Activated naive CD4-positive, alpha-beta T cell treated with anti-CD3 and anti-CD28 coated beads, Interleukin-2, amount 50 U/mL, for 72 hours (primary cell): Measurements from ENCODE around the gene LYSMD1. TPM values are rescaled to one million over a fixed set of nuclear protein-coding genes. Genes with fewer than 3 reads are reported as not detected.
"Not testable (repeated sequence)": the region's sequence is repeated elsewhere in the genome, so short reads cannot be mapped to it uniquely, and the experiment has no call there.

Experiments
- ATAC-seq, 2 donors: fragments of 150-1000 bp; cut with Tn5 transposase; 2 replicates each; pipeline ENCODE4 v1.10.0; 2021; ENCODE audit warnings: mild to moderate bottlenecking in 2 of 2, moderate library complexity in 2 of 2
- DNase-seq, 2 donors: peaks; one replicate each; pipeline ENCODE4 v3.0.0; 2021 to 2022; ENCODE audit warnings: low spot score in 2 of 2
- H3K27ac Mint-ChIP-seq, 2 donors: one replicate each; pipeline ENCODE4 v1.8.0; 2022; ENCODE audit warnings: mild to moderate bottlenecking in 2 of 2, mixed read lengths in 2 of 2
- H3K36me3 Mint-ChIP-seq, 2 donors: one replicate each; pipeline ENCODE4 v1.8.0; 2022; ENCODE audit warnings: mixed read lengths in 2 of 2
- H3K9me3 Mint-ChIP-seq, 2 donors: one replicate each; pipeline ENCODE4 v1.8.0; 2022; ENCODE audit warnings: mixed read lengths in 2 of 2
- total RNA-seq, 2 donors: library from RNA; stranded (reverse); gene quantifications; one replicate each; pipeline ENCODE4 v1.2.3, GENCODE V29; 2022

The LYSMD1 gene
- total RNA-seq, 2 donors from 2014 or later = 3.8 to 36.1 TPM

GRCh38 chr1:151188667-151189066 is 23.0 kb upstream of the LYSMD1 start:
- Mint-ChIP-seq H3K27ac (peak overlapping the region; percentile 91 to 93), H3K36me3 (peaks cover 11 to 23% of the 10 kb centered on the region in 2 donors)
- not testable (repeated sequence) for ATAC-seq, H3K9me3 Mint-ChIP-seq, DNase-seq

- DNase-seq (no peak), ATAC-seq (no peak)
- Mint-ChIP-seq H3K9me3 (no peaks in the 10 kb centered on the region), H3K36me3 (peaks cover 18 to 31% of the 10 kb centered on the region in 2 donors), H3K27ac (no peak overlapping the region)
Observed at GRCh38 chr1:151187205-151187604, 21.5 kb upstream of the LYSMD1 start.

- no peak for ATAC-seq
- Mint-ChIP-seq H3K9me3 (no peaks in the 10 kb centered on the region), H3K36me3 (peaks cover 12 to 39% of the 10 kb centered on the region in 2 donors), H3K27ac (peak overlapping the region in 1 of 2 donors; percentile 69)
- DNase-seq = no peak
Observed at GRCh38 chr1:151184211-151184610, 18.5 kb upstream of the LYSMD1 start.

- no peaks in the 10 kb centered on the region for H3K9me3 Mint-ChIP-seq
- DNase-seq (no peak), ATAC-seq (no peak)
- H3K36me3 Mint-ChIP-seq = peaks cover 10 to 13% of the 10 kb centered on the region in 2 donors
- peak overlapping the region in 1 of 2 donors; percentile 70 for H3K27ac Mint-ChIP-seq
Observed at GRCh38 chr1:151176514-151177045, 10.9 kb upstream of the LYSMD1 start.

GRCh38 chr1:151175863-151176262 is 10.2 kb upstream of the LYSMD1 start, which contains the start of gene TMOD4:
Gene TMOD4 (minus strand): TSS chr1:151175981. CDS start chr1:151174875, 1,106 bp downstream.
- Mint-ChIP-seq H3K27ac (peak within 1 kb of the TSS; percentile 21 to 70), H3K9me3 (no peaks in the 10 kb centered on the region), H3K36me3 (peaks cover 5 to 10% of the 10 kb centered on the region in 2 donors)
- DNase-seq (no peak), ATAC-seq (peak; percentile 41 to 64)

GRCh38 chr1:151175041-151175741 is 9.5 kb upstream of the LYSMD1 start:
- H3K36me3 Mint-ChIP-seq = peaks cover 0 to 10% of the 10 kb centered on the region in 2 donors
- no peaks in the 10 kb centered on the region for H3K9me3 Mint-ChIP-seq
- ATAC-seq = no peak
- DNase-seq = no peak
- H3K27ac Mint-ChIP-seq = peak overlapping the region in 1 of 2 donors; percentile 21

- DNase-seq (no peak), ATAC-seq (no peak)
- H3K36me3 Mint-ChIP-seq = peaks cover 13 to 19% of the 10 kb centered on the region in 2 donors
- H3K27ac Mint-ChIP-seq = peak overlapping the region; percentile 6 to 7
- no peaks in the 10 kb centered on the region for H3K9me3 Mint-ChIP-seq
Observed at GRCh38 chr1:151171190-151171589, 5.5 kb upstream of the LYSMD1 start.

GRCh38 chr1:151167116-151167515 is 1.4 kb upstream of the LYSMD1 start:
- no peak for DNase-seq
- Mint-ChIP-seq H3K36me3 (peaks cover 22 to 25% of the 10 kb centered on the region in 2 donors), H3K9me3 (no peaks in the 10 kb centered on the region), H3K27ac (peak overlapping the region; percentile 73 to 95)
- ATAC-seq = no peak

- H3K36me3 Mint-ChIP-seq = peaks cover 22 to 25% of the 10 kb centered on the region in 2 donors
- peak overlapping the region; percentile 95 to 97 for H3K27ac Mint-ChIP-seq
- ATAC-seq (peak in 1 of 2 donors; percentile 37), DNase-seq (no peak)
- no peaks in the 10 kb centered on the region for H3K9me3 Mint-ChIP-seq
Observed at GRCh38 chr1:151166505-151166956, 829 bp upstream of the LYSMD1 start.

GRCh38 chr1:151165281-151165737 is 393 bp downstream of the LYSMD1 start:
- DNase-seq (no peak), ATAC-seq (peak in 1 of 2 donors; percentile 3)
- no peaks in the 10 kb centered on the region for H3K9me3 Mint-ChIP-seq
- peaks cover 22 to 25% of the 10 kb centered on the region in 2 donors for H3K36me3 Mint-ChIP-seq
- peak overlapping the region; percentile 95 to 97 for H3K27ac Mint-ChIP-seq

- Mint-ChIP-seq H3K36me3 (peaks cover 23 to 25% of the 10 kb centered on the region in 2 donors), H3K27ac (peak overlapping the region; percentile 95 to 97), H3K9me3 (no peaks in the 10 kb centered on the region)
- ATAC-seq = no peak
- DNase-seq = no peak
Observed at GRCh38 chr1:151164732-151165280, 896 bp downstream of the LYSMD1 start.

GRCh38 chr1:151159373-151159772 is 6.3 kb downstream of the LYSMD1 start:
- Mint-ChIP-seq H3K36me3 (peaks cover 28 to 33% of the 10 kb centered on the region in 2 donors), H3K9me3 (no peaks in the 10 kb centered on the region), H3K27ac (peak overlapping the region; percentile 83 to 97)
- DNase-seq (no peak), ATAC-seq (no peak)

- peak overlapping the region; percentile 97 to 98 for H3K27ac Mint-ChIP-seq
- H3K9me3 Mint-ChIP-seq = no peaks in the 10 kb centered on the region
Observed at GRCh38 chr1:151158751-151159251, 6.9 kb downstream of the LYSMD1 start.

GRCh38 chr1:151158326-151158725 is 7.4 kb downstream of the LYSMD1 start:
- ATAC-seq (peak; percentile 10 to 17), DNase-seq (peak in 1 of 2 donors; percentile 24)
- Mint-ChIP-seq H3K36me3 (peaks cover 28 to 33% of the 10 kb centered on the region in 2 donors), H3K9me3 (no peaks in the 10 kb centered on the region), H3K27ac (peak overlapping the region; percentile 97 to 98)

More at GRCh38 chr1:151158751-151159251, 6.9 kb downstream of the LYSMD1 start:
- ATAC-seq = no peak
- DNase-seq = no peak
- peaks cover 28 to 33% of the 10 kb centered on the region in 2 donors for H3K36me3 Mint-ChIP-seq

GRCh38 chr1:151157067-151157531 is 8.6 kb downstream of the LYSMD1 start:
- peak; percentile 50 to 77 for DNase-seq
- ATAC-seq = peak; percentile 47 to 66
- Mint-ChIP-seq H3K9me3 (no peaks in the 10 kb centered on the region), H3K27ac (peak overlapping the region; percentile 97), H3K36me3 (peaks cover 28 to 33% of the 10 kb centered on the region in 2 donors)

GRCh38 chr1:151156515-151156819 is 9.2 kb downstream of the LYSMD1 start, which contains the start of gene TNFAIP8L2:
Gene TNFAIP8L2 (plus strand): TSS chr1:151156649. CDS start chr1:151158698, 2,049 bp downstream.
- Mint-ChIP-seq H3K27ac (peak within 1 kb of the TSS; percentile 97), H3K36me3 (peaks cover 28 to 33% of the 10 kb centered on the region in 2 donors), H3K9me3 (no peaks in the 10 kb centered on the region)
- ATAC-seq (peak; percentile 84 to 86), DNase-seq (peak in 1 of 2 donors; percentile 73)

GRCh38 chr1:151147665-151148064 is 18.0 kb downstream of the LYSMD1 start:
- no peak for ATAC-seq
- Mint-ChIP-seq H3K36me3 (no peaks in the 10 kb centered on the region), H3K9me3 (no peaks in the 10 kb centered on the region), H3K27ac (peak overlapping the region in 1 of 2 donors; percentile 64)
- no peak for DNase-seq
